IMR-90 (cell line): ENCODE results near the gene RCE1. TPM values are rescaled to one million over a fixed set of nuclear protein-coding genes. Genes with fewer than 3 reads are reported as not detected.

ENCODE experiments used
- ATAC-seq: fragments of 200-7000 bp; cut with Tn5 transposase; 2 replicates; pipeline ENCODE4 v1.9.1; 2020; ENCODE audit warnings: low read depth, mild to moderate bottlenecking, moderate library complexity
- BruUV-seq: library from RNA; stranded (reverse); fragments of 400-500 nt; replicated peaks from 2 replicates; lab custom pipeline; 2021; lab: Mats Ljungman, UMichigan
- CTCF ChIA-PET: fragments of 300-600 bp; formaldehyde crosslinking; extraction: SDS; loops from one replicate; lab custom pipeline; 2021; ENCODE audit warnings: antibody characterized with exemption; lab: Yijun Ruan, JAX
- POLR2A ChIA-PET: fragments of 300-600 bp; sonication (Branson Sonifier 250); formaldehyde crosslinking; loops from one replicate; lab custom pipeline; 2022; ENCODE audit warnings: antibody characterized with exemption; ENCODE audit not compliant: unreplicated experiment; lab: Charles Lee
- DNase-seq: peaks from one replicate; pipeline ENCODE4 v3.0.0; 2013
- H2AFZ ChIP-seq: replicated peaks from 2 replicates; pipeline ENCODE3; 2013; ENCODE audit warnings: low read length, mild to moderate bottlenecking; ENCODE audit not compliant: poor library complexity
- H2AK5ac ChIP-seq: 2 replicates; pipeline ENCODE4 v1.6.1; 2013; ENCODE audit warnings: low read depth, low read length, inconsistent platforms
- H2AK9ac ChIP-seq: replicated peaks from 2 replicates; pipeline ENCODE3; 2013; ENCODE audit warnings: mild to moderate bottlenecking, low read depth, low read length, moderate library complexity; ENCODE audit not compliant: poor library complexity
- H2BK120ac ChIP-seq: 2 replicates; pipeline ENCODE4 v1.6.1; 2013; ENCODE audit warnings: low read depth, low read length, inconsistent platforms
- H2BK15ac ChIP-seq: 3 replicates; pipeline ENCODE4 v1.6.1; 2013; ENCODE audit warnings: low read depth, low read length, inconsistent platforms
- H2BK20ac ChIP-seq: 2 replicates; pipeline ENCODE4 v1.6.1; 2013; ENCODE audit warnings: low read depth, mild to moderate bottlenecking, inconsistent platforms, low read length, moderate library complexity
- H2BK5ac ChIP-seq: 2 replicates; pipeline ENCODE4 v1.6.1; 2013; ENCODE audit warnings: mild to moderate bottlenecking, low read depth, low read length, inconsistent platforms; ENCODE audit not compliant: poor library complexity, severe bottlenecking
- H3K14ac ChIP-seq: replicated peaks from 2 replicates; pipeline ENCODE4 v1.6.1; 2013; ENCODE audit warnings: low read depth, low read length, inconsistent platforms
- H3K18ac ChIP-seq: 2 replicates; pipeline ENCODE4 v1.6.1; 2013; ENCODE audit warnings: low read depth, low read length, control low read depth
- H3K23ac ChIP-seq: 2 replicates; pipeline ENCODE4 v1.6.1; 2013; ENCODE audit warnings: low read depth, low read length, inconsistent platforms
- H3K27ac ChIP-seq: 2 replicates; pipeline ENCODE4 v1.5.1; 2013; ENCODE audit warnings: mild to moderate bottlenecking, control low read depth, low read length; ENCODE audit not compliant: insufficient read depth
- H3K27me3 ChIP-seq: 2 replicates; pipeline ENCODE4 v1.6.1; 2013; ENCODE audit warnings: low read length; ENCODE audit not compliant: control insufficient read depth, insufficient read depth
- H3K36me3 ChIP-seq: 2 replicates; pipeline ENCODE4 v1.6.1; 2013; ENCODE audit warnings: low read length, mixed read lengths; ENCODE audit not compliant: control insufficient read depth, insufficient read depth
- H3K4ac ChIP-seq: 2 replicates; pipeline ENCODE4 v1.6.1; 2013; ENCODE audit warnings: low read depth, low read length, inconsistent platforms
- H3K4me1 ChIP-seq: 2 replicates; pipeline ENCODE4 v1.6.1; 2013; ENCODE audit warnings: low read length, mixed read lengths; ENCODE audit not compliant: control insufficient read depth, insufficient read depth
- H3K4me2 ChIP-seq: 2 replicates; pipeline ENCODE4 v1.6.1; 2013; ENCODE audit warnings: low read depth, mild to moderate bottlenecking, control low read depth, low read length, moderate library complexity
- H3K4me3 ChIP-seq: 2 replicates; pipeline ENCODE4 v1.5.1; 2013; ENCODE audit warnings: low read depth, mild to moderate bottlenecking, control low read depth, low read length, moderate library complexity; ENCODE audit not compliant: insufficient read depth
- H3K56ac ChIP-seq: 2 replicates; pipeline ENCODE4 v1.6.1; 2013; ENCODE audit warnings: low read length, inconsistent platforms; ENCODE audit not compliant: insufficient read depth; ENCODE audit errors: extremely low read depth
- H3K79me1 ChIP-seq, 2 experiments: 2 replicates each; pipeline ENCODE4 v1.6.1; 2013; ENCODE audit warnings: low read length in 2 of 2, inconsistent platforms in 1 of 2, low read depth in 1 of 2
- H3K9ac ChIP-seq: 2 replicates; pipeline ENCODE4 v1.6.1; 2013; ENCODE audit warnings: low read depth, low read length, control low read depth
- H3K9me1 ChIP-seq: 2 replicates; pipeline ENCODE4 v1.6.1; 2013; ENCODE audit warnings: low read length, inconsistent platforms; ENCODE audit not compliant: insufficient read depth
- H3K9me3 ChIP-seq: 2 replicates; pipeline ENCODE4 v1.6.1; 2013; ENCODE audit warnings: low read length; ENCODE audit not compliant: control insufficient read depth, insufficient read depth
- H4K20me1 ChIP-seq: 2 replicates; pipeline ENCODE4 v1.6.1; 2013; ENCODE audit warnings: low read length, inconsistent platforms; ENCODE audit not compliant: insufficient read depth
- H4K5ac ChIP-seq: 2 replicates; pipeline ENCODE4 v1.6.1; 2013; ENCODE audit warnings: mild to moderate bottlenecking, low read depth, low read length, control low read depth
- H4K8ac ChIP-seq, 2 experiments: 2 replicates each; pipeline ENCODE4 v1.6.1; 2013; ENCODE audit warnings: low read depth in 2 of 2, low read length in 2 of 2, control low read depth in 1 of 2, inconsistent platforms in 1 of 2
- H4K91ac ChIP-seq: 2 replicates; pipeline ENCODE4 v1.6.1; 2013; ENCODE audit warnings: low read depth, low read length, inconsistent platforms; ENCODE audit not compliant: insufficient read depth
- BHLHE40 ChIP-seq: fragments of 150-350 bp; IDR thresholded peaks from 2 replicates; pipeline ENCODE4 v1.6.1; 2016; ENCODE audit warnings: mild to moderate bottlenecking, low read depth, low read length
- CEBPB ChIP-seq: IDR thresholded peaks from 2 replicates; pipeline ENCODE4 v1.6.1; 2012; ENCODE audit warnings: low read depth, low read length, improper control_type of control experiment
- CHD1 ChIP-seq: IDR thresholded peaks from 2 replicates; pipeline ENCODE4 v1.6.1; 2012; ENCODE audit warnings: low read depth, low read length, improper control_type of control experiment
- FOS ChIP-seq: fragments of 150-350 bp; IDR thresholded peaks from 2 replicates; pipeline ENCODE4 v1.6.1; 2016; ENCODE audit warnings: low read depth, low read length
- MAFK ChIP-seq: IDR thresholded peaks from 2 replicates; pipeline ENCODE4 v1.6.1; 2012; ENCODE audit warnings: low read depth, low read length, improper control_type of control experiment
- MAZ ChIP-seq: IDR thresholded peaks from 2 replicates; pipeline ENCODE4 v1.6.1; 2012; ENCODE audit warnings: low read depth, mild to moderate bottlenecking, low read length, improper control_type of control experiment, moderate library complexity, borderline replicate concordance
- MXI1 ChIP-seq: IDR thresholded peaks from 2 replicates; pipeline ENCODE4 v1.6.1; 2012; ENCODE audit warnings: low read depth, mild to moderate bottlenecking, low read length, moderate library complexity, borderline replicate concordance
- NFE2L2 ChIP-seq: fragments of 150-350 bp; IDR thresholded peaks from 2 replicates; pipeline ENCODE4 v1.6.1; 2016; ENCODE audit warnings: low read depth, mild to moderate bottlenecking, low read length
- POLR2A ChIP-seq: IDR thresholded peaks from 2 replicates; pipeline ENCODE4 v1.6.1; 2012; ENCODE audit warnings: mild to moderate bottlenecking, low read depth, low read length
- RAD21 ChIP-seq: IDR thresholded peaks from 2 replicates; pipeline ENCODE4 v1.6.1; 2012; ENCODE audit warnings: low read length, improper control_type of control experiment
- RCOR1 ChIP-seq: IDR thresholded peaks from 2 replicates; pipeline ENCODE4 v1.6.1; 2012; ENCODE audit warnings: mild to moderate bottlenecking, low read length, improper control_type of control experiment; ENCODE audit not compliant: insufficient replicate concordance
- RFX5 ChIP-seq: IDR thresholded peaks from 2 replicates; pipeline ENCODE4 v1.8.0; 2012; ENCODE audit warnings: low read depth, mild to moderate bottlenecking, low read length, moderate library complexity
- SMC3 ChIP-seq: fragments of 150-350 bp; IDR thresholded peaks from 2 replicates; pipeline ENCODE4 v1.6.1; 2016; ENCODE audit warnings: low read depth, mild to moderate bottlenecking, antibody characterized with exemption, low read length, moderate library complexity
- WGBS, 2 experiments: methylation state at CpG; one replicate each; pipeline versions ENCODE4 v1.1.5 to v1.1.7; 2013; ENCODE audit warnings: missing lambda C conversion rate in 2 of 2; ENCODE audit not compliant: insufficient read length in 1 of 2; ENCODE audit errors: extremely low coverage in 2 of 2; 5-methylcytosine and 5-hydroxymethylcytosine counted together
- dilution Hi-C: fragments of 300-500 bp; cut with HindIII; formaldehyde crosslinking; loops from one replicate; pipeline ENCODE4 v1.14.3; 2018; ENCODE audit warnings: low sequenced_read_pairs; ENCODE audit not compliant: unreplicated experiment
- in situ Hi-C: fragments of 300-500 bp; cut with MboI; formaldehyde crosslinking; loops from 3 replicates; pipeline ENCODE4 v1.14.3; 2019; ENCODE audit warnings: low sequenced_read_pairs, inconsistent platforms, mixed read lengths
- intact Hi-C: fragments of 100-400 bp; cut with micrococcal nuclease; formaldehyde crosslinking; loops from 2 replicates; pipeline ENCODE4 v1.10.0; 2022
- polyA plus RNA-seq, 3 experiments: library from polyadenylated mRNA; depleted of rRNA; stranded (reverse); fragments of >200 nt; gene quantifications; 2 replicates each; pipeline ENCODE4 v1.2.3, GENCODE V29; 2012; ENCODE audit warnings: low replicate concordance in 1 of 3
- total RNA-seq: library from RNA; depleted of rRNA; stranded (reverse); fragments of >200 nt; gene quantifications from 2 replicates; pipeline ENCODE4 v1.2.3, GENCODE V29; 2012
- TF ChIP-seq, protein P1 (sequence below): conservative IDR thresholded peaks from 2 replicates; pipeline ENCODE4 v1.5.1; 2012; ENCODE audit warnings: mild to moderate bottlenecking, low read depth, low read length, improper control_type of control experiment
- TF ChIP-seq, protein P2 (sequence below): fragments of 150-350 bp; IDR thresholded peaks from 2 replicates; pipeline ENCODE4 v1.6.1; 2017; ENCODE audit warnings: mild to moderate bottlenecking, antibody characterized with exemption, low read length, low read depth
- TF ChIP-seq, protein P3 (sequence below): fragments of 150-350 bp; IDR thresholded peaks from 2 replicates; pipeline ENCODE4 v1.6.1; 2016; ENCODE audit warnings: low read depth, mild to moderate bottlenecking, low read length, moderate library complexity, borderline replicate concordance

The RCE1 gene
- total and polyA plus RNA-seq, 2 of the 4 experiments (the other 2 are of a cell fraction): 6.6 to 19.4 TPM

DNA sequence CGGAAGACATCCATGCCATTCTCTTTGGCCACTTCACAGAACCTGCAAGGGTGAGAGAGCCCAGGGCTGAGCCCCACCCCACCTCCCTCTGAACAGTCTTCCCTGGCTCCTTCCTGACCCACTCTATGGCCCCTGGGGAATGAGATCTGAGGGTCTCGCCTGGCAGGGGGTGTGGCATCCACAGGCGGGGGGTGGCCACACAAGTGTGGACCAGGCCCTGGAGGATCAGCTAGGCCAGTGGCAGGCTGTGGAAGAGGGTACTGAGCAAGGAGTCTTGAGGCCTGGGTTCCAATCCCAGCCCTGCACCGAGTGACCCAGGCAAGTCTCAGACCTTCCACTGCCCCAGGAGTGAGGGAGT lies 8.0 kb downstream of the RCE1 start:
- Histone ChIP-seq H2BK15ac (no peak overlapping the region), H4K20me1 (0 out of 2 replicates have a peak, but pooled peaks cover 3% of the 10 kb centered on the region), H2BK20ac (no peak overlapping the region), H2AFZ (no peak overlapping the region), H2AK9ac (no peak overlapping the region), H3K9ac (no peak overlapping the region), H3K4me1 (peaks cover 4% of the 10 kb centered on the region), H3K4ac (no peak overlapping the region), H4K5ac (no peak overlapping the region), H3K56ac (no peak overlapping the region), H2BK5ac (no peak overlapping the region), H3K4me2 (no peak overlapping the region), H3K14ac (no peak overlapping the region), H4K8ac (no peak overlapping the region), H3K27ac (no peak overlapping the region), H3K23ac (no peak overlapping the region), H3K4me3 (no peak overlapping the region), H2BK120ac (no peak overlapping the region), H3K9me3 (no peaks in the 10 kb centered on the region), H3K79me1 (peaks cover 3 to 18% of the 10 kb centered on the region in 2 experiments; a peak in 3 of 4 replicates), H3K36me3 (peaks cover 43% of the 10 kb centered on the region), H3K27me3 (no peaks in the 10 kb centered on the region), H3K9me1 (peaks cover 15% of the 10 kb centered on the region; the same call in 1 of the 2 replicates), H3K18ac (no peak overlapping the region), H2AK5ac (no peak overlapping the region), H4K91ac (no peak overlapping the region)
- in situ Hi-C loops (no loop called here), intact Hi-C loops (no loop called here), dilution Hi-C loops (no loop called here)
- no CpG with 5 or more reads among the region's 4 CpGs for WGBS, 2 experiments
- POLR2A ChIA-PET: no interaction called here
- BruUV-seq: no TSS peak
- ATAC-seq (no peak), DNase-seq (no peak)
- CTCF ChIA-PET: no interaction called here
- TF ChIP-seq, protein P1, sequence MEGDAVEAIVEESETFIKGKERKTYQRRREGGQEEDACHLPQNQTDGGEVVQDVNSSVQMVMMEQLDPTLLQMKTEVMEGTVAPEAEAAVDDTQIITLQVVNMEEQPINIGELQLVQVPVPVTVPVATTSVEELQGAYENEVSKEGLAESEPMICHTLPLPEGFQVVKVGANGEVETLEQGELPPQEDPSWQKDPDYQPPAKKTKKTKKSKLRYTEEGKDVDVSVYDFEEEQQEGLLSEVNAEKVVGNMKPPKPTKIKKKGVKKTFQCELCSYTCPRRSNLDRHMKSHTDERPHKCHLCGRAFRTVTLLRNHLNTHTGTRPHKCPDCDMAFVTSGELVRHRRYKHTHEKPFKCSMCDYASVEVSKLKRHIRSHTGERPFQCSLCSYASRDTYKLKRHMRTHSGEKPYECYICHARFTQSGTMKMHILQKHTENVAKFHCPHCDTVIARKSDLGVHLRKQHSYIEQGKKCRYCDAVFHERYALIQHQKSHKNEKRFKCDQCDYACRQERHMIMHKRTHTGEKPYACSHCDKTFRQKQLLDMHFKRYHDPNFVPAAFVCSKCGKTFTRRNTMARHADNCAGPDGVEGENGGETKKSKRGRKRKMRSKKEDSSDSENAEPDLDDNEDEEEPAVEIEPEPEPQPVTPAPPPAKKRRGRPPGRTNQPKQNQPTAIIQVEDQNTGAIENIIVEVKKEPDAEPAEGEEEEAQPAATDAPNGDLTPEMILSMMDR: no peak
- TF ChIP-seq, protein P2, sequence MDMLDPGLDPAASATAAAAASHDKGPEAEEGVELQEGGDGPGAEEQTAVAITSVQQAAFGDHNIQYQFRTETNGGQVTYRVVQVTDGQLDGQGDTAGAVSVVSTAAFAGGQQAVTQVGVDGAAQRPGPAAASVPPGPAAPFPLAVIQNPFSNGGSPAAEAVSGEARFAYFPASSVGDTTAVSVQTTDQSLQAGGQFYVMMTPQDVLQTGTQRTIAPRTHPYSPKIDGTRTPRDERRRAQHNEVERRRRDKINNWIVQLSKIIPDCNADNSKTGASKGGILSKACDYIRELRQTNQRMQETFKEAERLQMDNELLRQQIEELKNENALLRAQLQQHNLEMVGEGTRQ: no peak
- TF ChIP-seq SMC3 (no peak), MAZ (no peak), BHLHE40 (no peak), FOS (no peak), NFE2L2 (no peak), RFX5 (no peak), MAFK (no peak), RCOR1 (no peak), POLR2A (no peak), MXI1 (no peak), RAD21 (no peak), CHD1 (no peak), CEBPB (no peak)
- TF ChIP-seq, protein P3, sequence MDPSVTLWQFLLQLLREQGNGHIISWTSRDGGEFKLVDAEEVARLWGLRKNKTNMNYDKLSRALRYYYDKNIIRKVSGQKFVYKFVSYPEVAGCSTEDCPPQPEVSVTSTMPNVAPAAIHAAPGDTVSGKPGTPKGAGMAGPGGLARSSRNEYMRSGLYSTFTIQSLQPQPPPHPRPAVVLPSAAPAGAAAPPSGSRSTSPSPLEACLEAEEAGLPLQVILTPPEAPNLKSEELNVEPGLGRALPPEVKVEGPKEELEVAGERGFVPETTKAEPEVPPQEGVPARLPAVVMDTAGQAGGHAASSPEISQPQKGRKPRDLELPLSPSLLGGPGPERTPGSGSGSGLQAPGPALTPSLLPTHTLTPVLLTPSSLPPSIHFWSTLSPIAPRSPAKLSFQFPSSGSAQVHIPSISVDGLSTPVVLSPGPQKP: no peak
